MM.1S (cell line): ENCODE data around the gene CHMP2B.

ENCODE experiments used
- DNase-seq: peaks from one replicate; pipeline ENCODE4 v3.0.0-alpha.2; 2015
- H2AFZ ChIP-seq: fragments of 300-600 bp; sonication (generic); 2 replicates; pipeline ENCODE4 v1.6.0; 2016; ENCODE audit warnings: antibody characterized with exemption, low read length
- H3F3A ChIP-seq: fragments of 300-600 bp; sonication (generic); 2 replicates; pipeline ENCODE4 v1.6.1; 2016; ENCODE audit warnings: mild to moderate bottlenecking, antibody characterized with exemption, low read length, moderate library complexity, mixed read lengths; ENCODE audit not compliant: insufficient read depth
- H3K27ac ChIP-seq: fragments of 300-600 bp; sonication (generic); 2 replicates; pipeline ENCODE4 v1.5.1; 2016; ENCODE audit warnings: mild to moderate bottlenecking, low read length
- H3K27me3 ChIP-seq: fragments of 300-600 bp; sonication (generic); replicated peaks from 2 replicates; pipeline ENCODE4 v1.6.0; 2016; ENCODE audit warnings: low read length; ENCODE audit not compliant: insufficient read depth
- H3K36me3 ChIP-seq: fragments of 300-600 bp; sonication (generic); replicated peaks from 2 replicates; pipeline ENCODE4 v1.6.1; 2016; ENCODE audit warnings: mild to moderate bottlenecking, low read length, mixed read lengths; ENCODE audit not compliant: insufficient read depth
- H3K4me1 ChIP-seq: fragments of 300-600 bp; sonication (generic); 2 replicates; pipeline ENCODE4 v1.6.1; 2016; ENCODE audit warnings: low read length, mixed read lengths
- H3K4me2 ChIP-seq: fragments of 300-600 bp; sonication (generic); 2 replicates; pipeline ENCODE4 v1.6.0; 2016; ENCODE audit warnings: low read depth, low read length
- H3K4me3 ChIP-seq: fragments of 300-600 bp; sonication (generic); 2 replicates; pipeline ENCODE4 v1.5.1; 2016; ENCODE audit warnings: low read length, mixed read lengths
- H3K79me2 ChIP-seq: fragments of 300-600 bp; sonication (generic); 2 replicates; pipeline ENCODE4 v1.6.1; 2016; ENCODE audit warnings: mixed run types, low read length, mixed read lengths
- H3K9ac ChIP-seq: fragments of 300-600 bp; sonication (generic); 2 replicates; pipeline ENCODE4 v1.6.1; 2016; ENCODE audit warnings: low read length, mixed read lengths
- H3K9me2 ChIP-seq: fragments of 300-600 bp; sonication (generic); replicated peaks from 2 replicates; pipeline ENCODE4 v1.6.1; 2016; ENCODE audit warnings: mild to moderate bottlenecking, low read length, mixed read lengths; ENCODE audit not compliant: insufficient read depth
- H3K9me3 ChIP-seq: fragments of 300-600 bp; sonication (generic); replicated peaks from 2 replicates; pipeline ENCODE4 v1.6.1; 2016; ENCODE audit warnings: mild to moderate bottlenecking, low read length, mixed read lengths; ENCODE audit not compliant: insufficient read depth
- H4K20me1 ChIP-seq: fragments of 300-600 bp; sonication (generic); 2 replicates; pipeline ENCODE4 v1.6.1; 2016; ENCODE audit warnings: mild to moderate bottlenecking, low read length, moderate library complexity, mixed read lengths; ENCODE audit not compliant: insufficient read depth
- EZH2 ChIP-seq: fragments of 300-600 bp; sonication (generic); optimal IDR thresholded peaks from 2 replicates; pipeline ENCODE3; 2017; ENCODE audit warnings: low read depth, mild to moderate bottlenecking, antibody characterized with exemption, low read length, mixed read lengths
- EZH2phosphoT487 ChIP-seq: fragments of 300-600 bp; sonication (generic); IDR thresholded peaks from 2 replicates; pipeline ENCODE4 v1.6.1; 2018; ENCODE audit warnings: antibody characterized with exemption, low read length
- TF ChIP-seq, protein P1 (sequence below): fragments of 300-600 bp; sonication (generic); IDR thresholded peaks from 2 replicates; pipeline ENCODE4 v1.5.1; 2016; ENCODE audit warnings: antibody characterized with exemption, low read length, mixed read lengths

The CHMP2B gene

DNA sequence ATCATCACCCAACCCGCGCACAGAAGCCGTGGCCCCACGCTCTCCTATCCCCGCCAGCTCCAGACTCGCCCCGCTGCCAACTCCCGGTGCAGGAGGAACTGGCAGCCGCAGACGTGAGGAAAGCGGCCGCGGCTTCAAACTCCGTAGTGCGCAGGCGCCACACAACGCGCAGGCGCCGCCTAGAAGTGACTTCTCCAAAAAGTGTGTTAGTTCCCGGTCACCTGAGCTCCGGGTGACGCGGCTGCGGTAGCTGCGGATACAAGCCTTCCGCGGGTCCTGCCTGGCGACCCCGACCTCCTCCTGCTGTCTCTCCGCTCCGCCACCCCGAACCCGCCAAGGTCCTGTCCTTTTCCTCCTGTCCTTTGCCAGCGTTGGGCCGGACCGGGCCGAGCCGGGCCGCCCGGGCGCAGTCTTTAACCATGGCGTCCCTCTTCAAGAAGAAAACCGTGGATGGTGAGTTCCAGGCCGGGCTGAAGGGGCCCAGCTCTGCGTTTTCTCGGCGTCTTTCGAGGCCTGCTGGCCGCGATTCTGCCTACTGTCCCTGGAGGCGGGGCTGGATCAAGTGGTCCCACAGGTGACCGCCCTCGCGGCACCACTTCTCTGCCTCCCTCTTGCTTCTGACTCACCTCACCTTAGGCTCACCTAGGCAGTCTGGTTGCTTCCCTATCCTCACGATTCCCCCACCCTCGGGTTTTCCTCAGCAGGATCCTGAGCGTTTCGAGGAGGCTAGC lies at the start of gene CHMP2B:
Gene CHMP2B (plus strand): TSS at position 206 of the 731 bp plus-strand sequence. CDS start 214 bp downstream, at position 420.
- H3K9me2 ChIP-seq: no peaks in the 10 kb centered on the region
- peak within 1 kb of the TSS; percentile 77 for H3K27ac ChIP-seq
- H3K9me3 ChIP-seq: no peaks in the 10 kb centered on the region; the same call in 1 of the 2 replicates
- TF ChIP-seq EZH2phosphoT487 (no peak), EZH2 (no peak)
- TF ChIP-seq, protein P1, sequence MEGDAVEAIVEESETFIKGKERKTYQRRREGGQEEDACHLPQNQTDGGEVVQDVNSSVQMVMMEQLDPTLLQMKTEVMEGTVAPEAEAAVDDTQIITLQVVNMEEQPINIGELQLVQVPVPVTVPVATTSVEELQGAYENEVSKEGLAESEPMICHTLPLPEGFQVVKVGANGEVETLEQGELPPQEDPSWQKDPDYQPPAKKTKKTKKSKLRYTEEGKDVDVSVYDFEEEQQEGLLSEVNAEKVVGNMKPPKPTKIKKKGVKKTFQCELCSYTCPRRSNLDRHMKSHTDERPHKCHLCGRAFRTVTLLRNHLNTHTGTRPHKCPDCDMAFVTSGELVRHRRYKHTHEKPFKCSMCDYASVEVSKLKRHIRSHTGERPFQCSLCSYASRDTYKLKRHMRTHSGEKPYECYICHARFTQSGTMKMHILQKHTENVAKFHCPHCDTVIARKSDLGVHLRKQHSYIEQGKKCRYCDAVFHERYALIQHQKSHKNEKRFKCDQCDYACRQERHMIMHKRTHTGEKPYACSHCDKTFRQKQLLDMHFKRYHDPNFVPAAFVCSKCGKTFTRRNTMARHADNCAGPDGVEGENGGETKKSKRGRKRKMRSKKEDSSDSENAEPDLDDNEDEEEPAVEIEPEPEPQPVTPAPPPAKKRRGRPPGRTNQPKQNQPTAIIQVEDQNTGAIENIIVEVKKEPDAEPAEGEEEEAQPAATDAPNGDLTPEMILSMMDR: no peak
- no peaks in the 10 kb centered on the region for H3K27me3 ChIP-seq
- peaks cover 51% of the 10 kb centered on the region for H3K79me2 ChIP-seq
- peak within 1 kb of the TSS; percentile 85 for H3K4me2 ChIP-seq
- peak; percentile 94 for DNase-seq
- H3K4me3 ChIP-seq: peak within 1 kb of the TSS; percentile 98
- peak within 1 kb of the TSS; percentile 99 for H2AFZ ChIP-seq
- no peaks in the 10 kb centered on the region for H3F3A ChIP-seq
- H4K20me1 ChIP-seq: no peaks in the 10 kb centered on the region
- H3K4me1 ChIP-seq: peaks cover 9% of the 10 kb centered on the region
- no peaks in the 10 kb centered on the region for H3K36me3 ChIP-seq
- H3K9ac ChIP-seq: peak within 1 kb of the TSS; percentile 96

- H3K9ac ChIP-seq: no peak overlapping the region
- no peak for DNase-seq
Measured at GRCh38 chr3:87179642-87180041, 47.5 kb upstream of the CHMP2B start.

DNA sequence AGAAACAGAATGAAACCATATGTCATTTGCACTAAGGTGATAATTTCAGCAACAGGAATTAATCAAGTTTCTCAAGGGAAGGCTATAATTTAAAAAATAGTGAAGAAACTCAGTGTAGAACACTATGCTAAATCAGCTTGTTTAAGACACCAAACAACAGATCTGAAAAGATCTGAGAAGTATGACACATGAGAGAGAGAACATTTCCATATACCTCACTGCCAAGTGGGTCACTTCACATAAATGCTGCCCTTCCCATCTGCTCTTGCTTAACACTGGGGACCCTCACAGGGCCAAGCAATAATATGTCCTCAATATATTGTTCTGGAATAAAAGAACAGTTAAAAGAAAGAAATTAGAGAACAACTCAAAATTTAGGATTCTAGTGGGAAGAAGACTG lies 45.6 kb upstream of the CHMP2B start:
- TF ChIP-seq EZH2: no peak
- TF ChIP-seq, protein P1: no peak
- TF ChIP-seq EZH2phosphoT487: no peak
- Histone ChIP-seq H3K4me1 (no peaks in the 10 kb centered on the region), H3K4me3 (no peak overlapping the region), H3K27me3 (no peaks in the 10 kb centered on the region), H3K79me2 (no peaks in the 10 kb centered on the region), H3K9me3 (no peaks in the 10 kb centered on the region), H3K36me3 (no peaks in the 10 kb centered on the region), H3K9ac (no peak overlapping the region), H3K27ac (no peak overlapping the region), H4K20me1 (no peaks in the 10 kb centered on the region), H3K9me2 (no peaks in the 10 kb centered on the region), H3F3A (no peaks in the 10 kb centered on the region), H2AFZ (no peak overlapping the region), H3K4me2 (no peak overlapping the region)
- no peak for DNase-seq

More at GRCh38 chr3:87179642-87180041, 47.5 kb upstream of the CHMP2B start:
- H3K9me2 ChIP-seq: no peaks in the 10 kb centered on the region
- H3F3A ChIP-seq: no peaks in the 10 kb centered on the region
- no peaks in the 10 kb centered on the region for H3K9me3 ChIP-seq
- no peaks in the 10 kb centered on the region for H3K4me1 ChIP-seq
- no peak overlapping the region for H3K4me3 ChIP-seq
- TF ChIP-seq, protein P1: no peak
- TF ChIP-seq EZH2phosphoT487 (no peak), EZH2 (no peak)
- no peaks in the 10 kb centered on the region for H4K20me1 ChIP-seq
- H3K36me3 ChIP-seq: no peaks in the 10 kb centered on the region
- H3K27me3 ChIP-seq: no peaks in the 10 kb centered on the region
- no peaks in the 10 kb centered on the region for H3K79me2 ChIP-seq
- H3K27ac ChIP-seq: no peak overlapping the region
- no peak overlapping the region for H3K4me2 ChIP-seq
- H2AFZ ChIP-seq: no peak overlapping the region
